ENCODE results near the gene LTB. TPM values are rescaled to one million over a fixed set of nuclear protein-coding genes. Genes with fewer than 3 reads are reported as not detected.

The LTB gene
- total and polyA plus RNA-seq, 2 of the 4 experiments (the other 2 are of a cell fraction) = not detected

DNA sequence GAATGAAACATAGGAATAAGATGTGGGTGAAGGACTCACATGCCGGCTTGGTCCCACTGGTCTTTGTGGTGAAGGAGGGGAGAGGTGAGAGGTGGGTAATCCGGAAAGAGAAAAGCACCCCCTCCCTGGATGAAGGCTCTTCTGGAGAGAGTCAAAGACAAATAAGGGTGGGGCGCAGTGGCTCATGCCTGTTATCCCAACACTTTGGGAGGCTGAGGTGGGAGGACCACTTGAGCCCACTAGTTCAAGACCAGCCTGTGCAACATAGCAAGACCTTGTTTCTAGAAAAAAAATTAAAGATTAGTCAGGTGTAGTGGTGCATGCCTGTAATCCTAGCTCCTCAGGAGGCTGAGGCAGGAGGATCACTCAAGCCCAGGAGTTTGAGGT is 3.1 kb downstream of the LTB start:
- Histone ChIP-seq H3K9me3 (ENCODE audit: control insufficient read depth, insufficient read depth, low read length) (no peaks in the 10 kb centered on the region), H3K4me3 (ENCODE audit: insufficient read depth, low read depth, low read length) (no peak overlapping the region), H3K27me3 (ENCODE audit: control insufficient read depth, insufficient read depth, low read length) (peaks cover 19% of the 10 kb centered on the region), H3K9me1 (ENCODE audit: insufficient read depth, low read length) (no peaks in the 10 kb centered on the region; the same call in 1 of the 2 replicates), H3K27ac (ENCODE audit: insufficient read depth, low read length) (no peak overlapping the region), H3K4me1 (ENCODE audit: control insufficient read depth, insufficient read depth, low read length) (peaks cover 4% of the 10 kb centered on the region; the same call in 1 of the 2 replicates), H2BK15ac (ENCODE audit: low read depth, low read length) (no peak overlapping the region), H2AFZ (replicated peaks; ENCODE audit: low read length, poor library complexity) (no peak overlapping the region), H3K9ac (ENCODE audit: low read depth, low read length) (no peak overlapping the region), H2BK20ac (ENCODE audit: low read depth, low read length) (no peak overlapping the region), H3K4me2 (ENCODE audit: low read depth, low read length) (no peak overlapping the region), H3K14ac (replicated peaks; ENCODE audit: low read depth, low read length) (no peak overlapping the region), H2AK9ac (replicated peaks; ENCODE audit: low read depth, low read length, poor library complexity) (no peak overlapping the region), H3K23ac (ENCODE audit: low read depth, low read length) (no peak overlapping the region), H3K18ac (ENCODE audit: low read depth, low read length) (no peak overlapping the region), H3K36me3 (ENCODE audit: control insufficient read depth, insufficient read depth, low read length) (no peaks in the 10 kb centered on the region), H2AK5ac (ENCODE audit: low read depth, low read length) (no peak overlapping the region), H3K4ac (ENCODE audit: low read depth, low read length) (no peak overlapping the region), H3K56ac (ENCODE audit: extremely low read depth, insufficient read depth, low read length) (no peak overlapping the region), H2BK5ac (ENCODE audit: low read depth, low read length, poor library complexity, severe bottlenecking) (no peak overlapping the region), H2BK120ac (ENCODE audit: low read depth, low read length) (no peak overlapping the region), H3K79me1 (ENCODE audit: low read depth in 1 of 2, low read length in 2 of 2) (no peaks in the 10 kb centered on the region), H4K8ac (ENCODE audit: low read depth in 2 of 2, low read length in 2 of 2) (no peak overlapping the region), H4K91ac (ENCODE audit: insufficient read depth, low read depth, low read length) (no peak overlapping the region), H4K20me1 (ENCODE audit: insufficient read depth, low read length) (no peaks in the 10 kb centered on the region), H4K5ac (ENCODE audit: low read depth, low read length) (no peak overlapping the region)
- CTCF ChIA-PET = no interaction called here
- ATAC-seq (ENCODE audit: low read depth) = no peak
- intact Hi-C loops (cut with micrococcal nuclease) = no loop called here
- no TSS peak for BruUV-seq (replicated peaks)
- POLR2A ChIA-PET (ENCODE audit: unreplicated experiment) = no interaction called here
- dilution Hi-C loops (cut with HindIII; ENCODE audit: low sequenced_read_pairs, unreplicated experiment) = no loop called here
- in situ Hi-C loops (cut with MboI; ENCODE audit: low sequenced_read_pairs) = no loop called here
- no peak for TF ChIP-seq MAFK (IDR thresholded peaks at IDR 0.05; ENCODE audit: low read depth, low read length)
- TF ChIP-seq POLR2A (IDR thresholded peaks at IDR 0.05; ENCODE audit: low read depth, low read length) = no peak
- TF ChIP-seq, protein P1, sequence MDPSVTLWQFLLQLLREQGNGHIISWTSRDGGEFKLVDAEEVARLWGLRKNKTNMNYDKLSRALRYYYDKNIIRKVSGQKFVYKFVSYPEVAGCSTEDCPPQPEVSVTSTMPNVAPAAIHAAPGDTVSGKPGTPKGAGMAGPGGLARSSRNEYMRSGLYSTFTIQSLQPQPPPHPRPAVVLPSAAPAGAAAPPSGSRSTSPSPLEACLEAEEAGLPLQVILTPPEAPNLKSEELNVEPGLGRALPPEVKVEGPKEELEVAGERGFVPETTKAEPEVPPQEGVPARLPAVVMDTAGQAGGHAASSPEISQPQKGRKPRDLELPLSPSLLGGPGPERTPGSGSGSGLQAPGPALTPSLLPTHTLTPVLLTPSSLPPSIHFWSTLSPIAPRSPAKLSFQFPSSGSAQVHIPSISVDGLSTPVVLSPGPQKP (IDR thresholded peaks at IDR 0.05; ENCODE audit: borderline replicate concordance, low read depth, low read length) = no peak
- TF ChIP-seq RFX5 (IDR thresholded peaks at IDR 0.05; ENCODE audit: low read depth, low read length) = no peak
- TF ChIP-seq MXI1 (IDR thresholded peaks at IDR 0.05; ENCODE audit: borderline replicate concordance, low read depth, low read length) = no peak
- no peak for TF ChIP-seq RAD21 (IDR thresholded peaks at IDR 0.05; ENCODE audit: low read length)
- no peak for TF ChIP-seq FOS (IDR thresholded peaks at IDR 0.05; ENCODE audit: low read depth, low read length)
- TF ChIP-seq BHLHE40 (IDR thresholded peaks at IDR 0.05; ENCODE audit: low read depth, low read length) = no peak
- no peak for TF ChIP-seq MAZ (IDR thresholded peaks at IDR 0.05; ENCODE audit: borderline replicate concordance, low read depth, low read length)
- TF ChIP-seq RCOR1 (IDR thresholded peaks at IDR 0.05; ENCODE audit: insufficient replicate concordance, low read length) = no peak
- no peak for TF ChIP-seq NFE2L2 (IDR thresholded peaks at IDR 0.05; ENCODE audit: low read depth, low read length)
- TF ChIP-seq CHD1 (IDR thresholded peaks at IDR 0.05; ENCODE audit: low read depth, low read length) = no peak
- TF ChIP-seq, protein P2, sequence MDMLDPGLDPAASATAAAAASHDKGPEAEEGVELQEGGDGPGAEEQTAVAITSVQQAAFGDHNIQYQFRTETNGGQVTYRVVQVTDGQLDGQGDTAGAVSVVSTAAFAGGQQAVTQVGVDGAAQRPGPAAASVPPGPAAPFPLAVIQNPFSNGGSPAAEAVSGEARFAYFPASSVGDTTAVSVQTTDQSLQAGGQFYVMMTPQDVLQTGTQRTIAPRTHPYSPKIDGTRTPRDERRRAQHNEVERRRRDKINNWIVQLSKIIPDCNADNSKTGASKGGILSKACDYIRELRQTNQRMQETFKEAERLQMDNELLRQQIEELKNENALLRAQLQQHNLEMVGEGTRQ (IDR thresholded peaks at IDR 0.05; ENCODE audit: low read depth, low read length) = no peak
- no peak for DNase-seq
- WGBS, 2 experiments (ENCODE audit: extremely low coverage in 2 of 2, insufficient read length in 1 of 2) = no CpG with 5 or more reads among the region's 3 CpGs
